Coronary artery (tissue), 2 donors: ENCODE results near the gene VWA5B2.
A peak's percentile ranks its signal among the peaks of the same experiment; 100 is the strongest.

Source experiments
- DNase-seq: peaks from one replicate; pipeline ENCODE4 v3.0.0-alpha.2; 2017; ENCODE audit warnings: low spot score
- H3K27ac ChIP-seq, 2 donors: fragments of 200-600 bp; sonication (generic); one replicate each; pipeline ENCODE4 v1.5.1; 2016 to 2019
- H3K4me3 ChIP-seq: fragments of 200-600 bp; sonication (generic); 2 replicates; pipeline ENCODE4 v1.5.1; 2016; ENCODE audit warnings: mild to moderate bottlenecking, moderate library complexity
- CTCF ChIP-seq: fragments of 200-600 bp; sonication (generic); IDR thresholded peaks from one replicate; pipeline ENCODE4 v1.5.1; 2019; ENCODE audit warnings: antibody characterized with exemption

Gene VWA5B2

GRCh38 chr3:184255291-184256039 is 26.1 kb downstream of the VWA5B2 start:
- H3K4me3 ChIP-seq, result no peak overlapping the region

GRCh38 chr3:184257083-184257915 is 27.9 kb downstream of the VWA5B2 start:
- no peak for TF ChIP-seq CTCF
- DNase-seq, result no peak
- Histone ChIP-seq H3K27ac (no peak overlapping the region), H3K4me3 (no peak overlapping the region)

More at GRCh38 chr3:184255291-184256039, 26.1 kb downstream of the VWA5B2 start:
- DNase-seq, result no peak
- TF ChIP-seq CTCF, result no peak
- no peak overlapping the region for H3K27ac ChIP-seq

GRCh38 chr3:184258926-184259325 is 29.5 kb downstream of the VWA5B2 start:
- DNase-seq, result no peak
- no peak for TF ChIP-seq CTCF
- no peak overlapping the region for H3K27ac ChIP-seq
- no peak overlapping the region for H3K4me3 ChIP-seq

GRCh38 chr3:184259396-184259877 is 30.1 kb downstream of the VWA5B2 start:
- peak overlapping the region; percentile 76 for H3K4me3 ChIP-seq
- H3K27ac ChIP-seq, result no peak overlapping the region
- TF ChIP-seq CTCF, result no peak
- no peak for DNase-seq

- no peak for DNase-seq
- TF ChIP-seq CTCF, result no peak
- Histone ChIP-seq H3K27ac (no peak overlapping the region), H3K4me3 (peak overlapping the region; percentile 76)
Observed at GRCh38 chr3:184259878-184260723, 30.7 kb downstream of the VWA5B2 start.

GRCh38 chr3:184260724-184261269 is 31.4 kb downstream of the VWA5B2 start:
- no peak overlapping the region for H3K27ac ChIP-seq
- DNase-seq, result peak; percentile 52
- peak overlapping the region; percentile 76 for H3K4me3 ChIP-seq
- TF ChIP-seq CTCF, result no peak
